HEK293 (cell line): ENCODE data around the gene MCRIP1.

Source experiments
- HOXA7 ChIP-seq: sonication (generic); formaldehyde crosslinking; IDR thresholded peaks from 2 replicates; pipeline ENCODE4 v1.8.1; 2022; ENCODE audit warnings: missing genetic modification reagents, borderline replicate concordance
- ZBTB7A ChIP-seq: fragments of 450-650 bp; formaldehyde crosslinking; IDR thresholded peaks from 2 replicates; pipeline ENCODE4 v1.5.1; 2016; ENCODE audit warnings: low read depth, missing biosample characterization, missing genetic modification characterization
- ZBTB8A ChIP-seq: fragments of 450-650 bp; formaldehyde crosslinking; IDR thresholded peaks from 2 replicates; pipeline ENCODE4 v1.5.1; 2016; ENCODE audit warnings: missing biosample characterization, missing genetic modification characterization
- ZNF23 ChIP-seq: fragments of 450-650 bp; formaldehyde crosslinking; IDR thresholded peaks from 2 replicates; pipeline ENCODE4 v1.5.1; 2016; ENCODE audit warnings: missing biosample characterization, missing genetic modification characterization, borderline replicate concordance
- ZNF24 ChIP-seq: fragments of 450-650 bp; formaldehyde crosslinking; IDR thresholded peaks from 2 replicates; pipeline ENCODE4 v1.5.1; 2016; ENCODE audit warnings: missing biosample characterization, missing genetic modification characterization
- ZNF302 ChIP-seq: fragments of 450-650 bp; formaldehyde crosslinking; IDR thresholded peaks from 2 replicates; pipeline ENCODE4 v1.5.1; 2016; ENCODE audit warnings: missing biosample characterization, missing genetic modification characterization, low read depth
- ZNF341 ChIP-seq: fragments of 450-650 bp; formaldehyde crosslinking; IDR thresholded peaks from 2 replicates; pipeline ENCODE4; 2016; ENCODE audit warnings: low read depth, missing biosample characterization, missing genetic modification characterization
- ZNF707 ChIP-seq: fragments of 450-650 bp; formaldehyde crosslinking; IDR thresholded peaks from 2 replicates; pipeline ENCODE4 v1.5.1; 2016; ENCODE audit warnings: missing biosample characterization, missing genetic modification characterization
- TF ChIP-seq, protein P1 (sequence below): fragments of 450-650 bp; formaldehyde crosslinking; IDR thresholded peaks from 2 replicates; pipeline ENCODE4 v1.5.1; 2016; ENCODE audit warnings: missing biosample characterization, missing genetic modification characterization
- TF ChIP-seq, protein P2 (sequence below): sonication (generic); formaldehyde crosslinking; IDR thresholded peaks from 2 replicates; pipeline ENCODE4 v1.8.1; 2022; ENCODE audit warnings: mild to moderate bottlenecking, moderate library complexity, missing genetic modification reagents
- TF ChIP-seq, protein P3 (sequence below): fragments of 450-650 bp; formaldehyde crosslinking; IDR thresholded peaks from 2 replicates; pipeline ENCODE4 v1.5.1; 2016; ENCODE audit warnings: missing biosample characterization, missing genetic modification characterization
- TF ChIP-seq, protein P4 (sequence below): fragments of 450-650 bp; formaldehyde crosslinking; IDR thresholded peaks from 2 replicates; pipeline ENCODE4 v1.5.1; 2016; ENCODE audit warnings: missing biosample characterization, missing genetic modification characterization

DNA sequence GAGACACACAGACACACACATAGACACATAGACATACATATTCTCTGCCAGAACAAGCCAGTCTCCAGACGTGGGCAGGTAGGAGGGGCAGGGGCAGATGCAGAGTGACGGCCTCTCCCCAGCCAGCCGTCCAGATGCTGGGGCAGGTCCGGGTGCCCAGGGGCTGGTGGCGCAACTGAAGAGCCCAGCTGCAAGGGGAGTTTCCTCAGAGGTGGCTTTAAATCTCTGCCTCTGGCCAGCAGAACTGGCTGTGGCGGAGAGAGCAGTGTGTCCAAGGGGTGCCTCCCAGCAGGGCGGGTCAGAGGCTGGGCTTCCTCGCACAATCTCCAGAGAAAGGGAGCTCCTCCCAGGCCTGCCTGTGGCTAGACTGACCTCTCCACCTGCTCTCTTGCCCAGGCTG, 38.6 kb downstream of the MCRIP1 start:
- TF ChIP-seq ZNF707 (tag by site-specific recombination), result no peak
- TF ChIP-seq ZNF302 (tag by site-specific recombination), result no peak
- TF ChIP-seq, protein P1, sequence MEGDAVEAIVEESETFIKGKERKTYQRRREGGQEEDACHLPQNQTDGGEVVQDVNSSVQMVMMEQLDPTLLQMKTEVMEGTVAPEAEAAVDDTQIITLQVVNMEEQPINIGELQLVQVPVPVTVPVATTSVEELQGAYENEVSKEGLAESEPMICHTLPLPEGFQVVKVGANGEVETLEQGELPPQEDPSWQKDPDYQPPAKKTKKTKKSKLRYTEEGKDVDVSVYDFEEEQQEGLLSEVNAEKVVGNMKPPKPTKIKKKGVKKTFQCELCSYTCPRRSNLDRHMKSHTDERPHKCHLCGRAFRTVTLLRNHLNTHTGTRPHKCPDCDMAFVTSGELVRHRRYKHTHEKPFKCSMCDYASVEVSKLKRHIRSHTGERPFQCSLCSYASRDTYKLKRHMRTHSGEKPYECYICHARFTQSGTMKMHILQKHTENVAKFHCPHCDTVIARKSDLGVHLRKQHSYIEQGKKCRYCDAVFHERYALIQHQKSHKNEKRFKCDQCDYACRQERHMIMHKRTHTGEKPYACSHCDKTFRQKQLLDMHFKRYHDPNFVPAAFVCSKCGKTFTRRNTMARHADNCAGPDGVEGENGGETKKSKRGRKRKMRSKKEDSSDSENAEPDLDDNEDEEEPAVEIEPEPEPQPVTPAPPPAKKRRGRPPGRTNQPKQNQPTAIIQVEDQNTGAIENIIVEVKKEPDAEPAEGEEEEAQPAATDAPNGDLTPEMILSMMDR, result no peak
- TF ChIP-seq ZBTB8A (tag by site-specific recombination), result no peak
- TF ChIP-seq, protein P2, sequence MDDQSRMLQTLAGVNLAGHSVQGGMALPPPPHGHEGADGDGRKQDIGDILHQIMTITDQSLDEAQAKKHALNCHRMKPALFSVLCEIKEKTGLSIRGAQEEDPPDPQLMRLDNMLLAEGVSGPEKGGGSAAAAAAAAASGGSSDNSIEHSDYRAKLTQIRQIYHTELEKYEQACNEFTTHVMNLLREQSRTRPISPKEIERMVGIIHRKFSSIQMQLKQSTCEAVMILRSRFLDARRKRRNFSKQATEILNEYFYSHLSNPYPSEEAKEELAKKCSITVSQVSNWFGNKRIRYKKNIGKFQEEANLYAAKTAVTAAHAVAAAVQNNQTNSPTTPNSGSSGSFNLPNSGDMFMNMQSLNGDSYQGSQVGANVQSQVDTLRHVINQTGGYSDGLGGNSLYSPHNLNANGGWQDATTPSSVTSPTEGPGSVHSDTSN (CRISPR knock-in tag), result no peak
- TF ChIP-seq ZBTB7A (tag by site-specific recombination), result no peak
- TF ChIP-seq, protein P3, sequence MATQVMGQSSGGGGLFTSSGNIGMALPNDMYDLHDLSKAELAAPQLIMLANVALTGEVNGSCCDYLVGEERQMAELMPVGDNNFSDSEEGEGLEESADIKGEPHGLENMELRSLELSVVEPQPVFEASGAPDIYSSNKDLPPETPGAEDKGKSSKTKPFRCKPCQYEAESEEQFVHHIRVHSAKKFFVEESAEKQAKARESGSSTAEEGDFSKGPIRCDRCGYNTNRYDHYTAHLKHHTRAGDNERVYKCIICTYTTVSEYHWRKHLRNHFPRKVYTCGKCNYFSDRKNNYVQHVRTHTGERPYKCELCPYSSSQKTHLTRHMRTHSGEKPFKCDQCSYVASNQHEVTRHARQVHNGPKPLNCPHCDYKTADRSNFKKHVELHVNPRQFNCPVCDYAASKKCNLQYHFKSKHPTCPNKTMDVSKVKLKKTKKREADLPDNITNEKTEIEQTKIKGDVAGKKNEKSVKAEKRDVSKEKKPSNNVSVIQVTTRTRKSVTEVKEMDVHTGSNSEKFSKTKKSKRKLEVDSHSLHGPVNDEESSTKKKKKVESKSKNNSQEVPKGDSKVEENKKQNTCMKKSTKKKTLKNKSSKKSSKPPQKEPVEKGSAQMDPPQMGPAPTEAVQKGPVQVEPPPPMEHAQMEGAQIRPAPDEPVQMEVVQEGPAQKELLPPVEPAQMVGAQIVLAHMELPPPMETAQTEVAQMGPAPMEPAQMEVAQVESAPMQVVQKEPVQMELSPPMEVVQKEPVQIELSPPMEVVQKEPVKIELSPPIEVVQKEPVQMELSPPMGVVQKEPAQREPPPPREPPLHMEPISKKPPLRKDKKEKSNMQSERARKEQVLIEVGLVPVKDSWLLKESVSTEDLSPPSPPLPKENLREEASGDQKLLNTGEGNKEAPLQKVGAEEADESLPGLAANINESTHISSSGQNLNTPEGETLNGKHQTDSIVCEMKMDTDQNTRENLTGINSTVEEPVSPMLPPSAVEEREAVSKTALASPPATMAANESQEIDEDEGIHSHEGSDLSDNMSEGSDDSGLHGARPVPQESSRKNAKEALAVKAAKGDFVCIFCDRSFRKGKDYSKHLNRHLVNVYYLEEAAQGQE (tag by site-specific recombination), result no peak
- no peak for TF ChIP-seq ZNF24 (tag by site-specific recombination)
- no peak for TF ChIP-seq ZNF23 (tag by site-specific recombination)
- TF ChIP-seq, protein P4, sequence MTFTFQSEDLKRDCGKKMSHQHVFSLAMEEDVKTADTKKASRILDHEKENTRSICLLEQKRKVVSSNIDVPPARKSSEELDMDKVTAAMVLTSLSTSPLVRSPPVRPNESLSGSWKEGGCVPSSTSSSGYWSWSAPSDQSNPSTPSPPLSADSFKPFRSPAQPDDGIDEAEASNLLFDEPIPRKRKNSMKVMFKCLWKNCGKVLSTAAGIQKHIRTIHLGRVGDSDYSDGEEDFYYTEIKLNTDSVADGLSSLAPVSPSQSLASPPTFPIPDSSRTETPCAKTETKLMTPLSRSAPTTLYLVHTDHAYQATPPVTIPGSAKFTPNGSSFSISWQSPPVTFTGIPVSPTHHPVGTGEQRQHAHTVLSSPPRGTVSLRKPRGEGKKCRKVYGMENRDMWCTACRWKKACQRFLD, result no peak
- TF ChIP-seq ZNF341 (tag by site-specific recombination), result no peak
- TF ChIP-seq HOXA7 (CRISPR knock-in tag), result no peak
